HUES64 (cell line): ENCODE measurements around the gene SOX13.
"Not testable (repeated sequence)": the region's sequence is repeated elsewhere in the genome, so short reads cannot be mapped to it uniquely, and the experiment has no call there.

ENCODE experiments used
- H3K27ac ChIP-seq: 2 replicates; pipeline ENCODE4 v1.7.0; 2013; ENCODE audit warnings: low read depth, low read length, inconsistent platforms
- H3K27me3 ChIP-seq: 2 replicates; pipeline ENCODE4 v1.6.1; 2013; ENCODE audit warnings: mild to moderate bottlenecking, low read length; ENCODE audit not compliant: insufficient read depth
- H3K36me3 ChIP-seq: 2 replicates; pipeline ENCODE4 v1.6.1; 2013; ENCODE audit warnings: mild to moderate bottlenecking, low read length; ENCODE audit not compliant: insufficient read depth
- H3K4me1 ChIP-seq: 2 replicates; pipeline ENCODE4 v1.6.1; 2013; ENCODE audit warnings: mild to moderate bottlenecking, low read length, moderate library complexity; ENCODE audit not compliant: insufficient read depth
- H3K4me3 ChIP-seq: 2 replicates; pipeline ENCODE4 v1.5.1; 2013; ENCODE audit warnings: mild to moderate bottlenecking, low read length, moderate library complexity
- H3K9ac ChIP-seq: 2 replicates; pipeline ENCODE4 v1.6.1; 2013; ENCODE audit warnings: mild to moderate bottlenecking, low read depth, low read length
- H3K9me3 ChIP-seq: 2 replicates; pipeline ENCODE4 v1.6.1; 2013; ENCODE audit warnings: low read depth, low read length; ENCODE audit not compliant: insufficient read depth
- WGBS: fragments of 150-250, 120-280 bp; methylation state at CpG from one replicate; pipeline ENCODE4 v1.1.7; 2013; ENCODE audit warnings: missing lambda C conversion rate; 5-methylcytosine and 5-hydroxymethylcytosine counted together

SOX13 gene

DNA sequence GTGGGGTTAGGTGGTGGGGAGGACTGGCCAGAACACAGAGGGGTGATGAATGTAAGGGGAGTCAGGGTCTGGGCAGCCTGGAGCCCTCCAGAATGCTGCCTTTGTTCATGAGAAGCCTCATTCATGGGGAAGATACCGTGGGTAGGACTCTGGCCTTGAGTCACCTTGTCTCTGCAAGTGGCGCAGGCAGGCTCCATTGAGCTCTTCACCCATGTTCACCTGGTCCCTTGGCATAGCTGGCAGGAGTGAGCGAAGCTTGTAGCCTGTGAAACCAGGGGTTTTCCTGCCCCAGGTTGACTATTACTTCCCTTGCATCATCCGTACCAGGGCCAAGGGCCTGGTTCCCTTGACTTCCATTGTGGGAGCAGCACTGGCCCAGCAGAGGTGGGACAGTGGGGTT lies 25.8 kb downstream of the SOX13 start:
- Histone ChIP-seq H3K4me3 (no peak overlapping the region), H3K36me3 (no peaks in the 10 kb centered on the region), H3K9ac (no peak overlapping the region), H3K4me1 (peaks cover 51% of the 10 kb centered on the region), H3K27ac (no peak overlapping the region), H3K9me3 (no peaks in the 10 kb centered on the region), H3K27me3 (no peaks in the 10 kb centered on the region)
- WGBS = 95% methylated on average over 4 of the region's 4 CpGs

DNA sequence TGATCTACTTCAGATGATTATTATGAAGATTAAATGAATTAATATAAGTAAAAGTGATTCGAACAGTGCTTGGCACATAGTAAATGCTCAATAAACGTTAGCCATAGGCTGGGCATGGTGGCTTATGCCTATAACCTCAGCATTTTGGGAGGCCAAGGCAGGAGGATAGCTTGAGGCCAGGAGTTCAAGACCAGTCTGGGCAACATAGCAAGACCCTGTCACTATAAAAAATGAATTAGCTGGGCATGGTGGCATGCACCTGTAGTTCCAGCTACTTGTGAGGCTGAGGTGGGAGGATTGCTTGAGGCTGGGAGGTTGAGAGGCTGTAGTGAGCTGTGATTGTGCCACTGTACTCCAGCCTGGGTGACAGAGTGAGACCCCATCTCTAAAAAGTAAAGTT lies 26.8 kb downstream of the SOX13 start:
- H3K36me3 ChIP-seq = not testable (repeated sequence)

DNA sequence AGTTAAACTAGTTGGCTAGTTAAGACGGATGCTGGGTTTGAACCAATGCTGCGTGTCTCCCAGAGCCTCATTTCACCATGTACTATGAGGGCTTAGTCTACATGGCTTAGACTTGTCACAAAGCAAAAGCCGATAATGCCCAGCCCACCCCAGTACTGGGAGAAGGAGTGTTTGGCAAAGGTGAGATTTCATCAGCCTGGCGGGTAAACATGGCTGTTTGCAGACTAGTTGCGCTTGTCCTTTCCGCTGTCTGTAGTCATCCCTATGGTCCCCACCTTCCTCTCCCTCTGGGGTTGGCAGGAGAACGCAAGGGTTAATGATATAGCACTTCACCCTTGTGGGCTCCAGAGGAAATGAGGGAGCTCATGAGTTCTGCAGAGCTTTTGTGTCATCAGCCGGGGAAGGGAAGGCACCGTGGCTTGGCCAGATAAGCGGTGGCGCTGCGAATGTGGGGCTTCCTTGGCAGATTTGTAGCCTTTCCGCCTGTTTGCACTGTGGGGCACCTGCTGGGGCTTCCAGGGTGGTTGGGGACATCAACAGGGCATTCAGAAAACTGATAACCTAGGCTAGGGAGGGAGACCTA lies 29.2 kb downstream of the SOX13 start:
- Histone ChIP-seq H3K36me3 (no peaks in the 10 kb centered on the region), H3K4me1 (peaks cover 38% of the 10 kb centered on the region)

More for the DNA sequence above, 26.8 kb downstream of the SOX13 start:
- H3K27ac ChIP-seq, H3K9me3 ChIP-seq, H3K9ac ChIP-seq, H3K4me3 ChIP-seq, H3K27me3 ChIP-seq: not testable (repeated sequence)
- WGBS = 93% methylated on average over 2 of the region's 2 CpGs
- H3K4me1 ChIP-seq = peaks cover 46% of the 10 kb centered on the region

DNA sequence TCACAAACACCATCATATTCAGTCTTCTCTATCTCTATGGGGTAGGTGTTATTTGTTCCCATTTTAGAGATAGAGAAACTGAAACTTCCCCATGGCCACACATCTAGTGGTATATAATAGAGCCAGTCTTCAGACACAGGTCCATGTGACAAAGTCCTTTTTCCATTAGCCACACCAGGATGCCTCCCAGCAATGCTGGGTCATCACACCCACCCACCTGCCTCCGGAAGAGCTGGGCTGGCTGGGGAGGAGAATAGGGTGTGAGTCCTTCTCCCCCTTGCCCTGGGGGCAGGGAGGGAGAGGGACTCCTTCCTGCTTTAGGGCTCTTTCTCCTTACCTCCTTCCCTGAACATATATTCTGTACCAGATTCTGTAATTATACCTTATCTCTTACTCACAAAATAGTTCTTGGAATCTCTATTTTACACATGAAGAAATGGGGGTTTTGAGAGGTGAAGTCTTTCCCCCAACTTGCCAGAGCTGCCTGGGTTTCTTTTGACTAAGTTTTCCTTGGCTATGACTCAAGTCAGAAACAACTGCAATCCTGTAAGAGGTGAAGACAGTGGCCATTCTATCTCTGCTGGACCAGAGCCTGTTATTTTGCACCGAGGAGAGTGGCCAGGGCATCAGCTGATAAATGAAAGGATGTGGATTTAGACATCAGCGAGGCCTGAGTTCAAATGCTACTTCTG lies 30.0 kb downstream of the SOX13 start:
- no peak overlapping the region for H3K9ac ChIP-seq
- no peak overlapping the region for H3K4me3 ChIP-seq
- H3K9me3 ChIP-seq = no peaks in the 10 kb centered on the region
- no peaks in the 10 kb centered on the region for H3K27me3 ChIP-seq
- H3K27ac ChIP-seq = peak overlapping the region; percentile 51; the same call in 1 of the 2 replicates
- no peaks in the 10 kb centered on the region for H3K36me3 ChIP-seq
- 47% methylated on average over 2 of the region's 3 CpGs for WGBS
- H3K4me1 ChIP-seq = peaks cover 45% of the 10 kb centered on the region

More for the DNA sequence above, 29.2 kb downstream of the SOX13 start:
- H3K27me3 ChIP-seq = no peaks in the 10 kb centered on the region
- peak overlapping the region; percentile 28; the same call in 1 of the 2 replicates for H3K27ac ChIP-seq
- no peak overlapping the region for H3K4me3 ChIP-seq
- WGBS = 77% methylated on average over 13 of the region's 13 CpGs
- no peaks in the 10 kb centered on the region for H3K9me3 ChIP-seq
- no peak overlapping the region for H3K9ac ChIP-seq

DNA sequence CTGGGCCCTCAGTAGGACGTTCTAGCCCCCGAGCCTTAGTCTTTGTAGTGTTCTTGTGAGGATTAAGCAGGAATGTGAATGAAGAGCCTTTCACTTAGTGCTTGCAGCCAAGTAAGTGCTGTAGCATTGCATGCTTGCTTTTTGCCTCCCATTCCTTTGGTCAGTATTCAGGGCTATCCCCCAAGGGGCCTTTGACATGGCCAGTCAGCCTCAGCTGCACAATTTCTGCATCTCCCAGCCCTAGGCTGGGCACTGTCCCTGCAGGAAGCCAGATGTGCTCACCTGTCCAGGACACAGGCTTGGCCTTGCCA lies 30.5 kb downstream of the SOX13 start:
- peaks cover 50% of the 10 kb centered on the region for H3K4me1 ChIP-seq
- H3K4me3 ChIP-seq = no peak overlapping the region
- H3K9me3 ChIP-seq = no peaks in the 10 kb centered on the region
- H3K27me3 ChIP-seq = no peaks in the 10 kb centered on the region
- H3K9ac ChIP-seq = no peak overlapping the region
- WGBS = 24% methylated on average over 2 of the region's 2 CpGs
- H3K27ac ChIP-seq = peak overlapping the region; percentile 47; the same call in 1 of the 2 replicates
- no peaks in the 10 kb centered on the region for H3K36me3 ChIP-seq

DNA sequence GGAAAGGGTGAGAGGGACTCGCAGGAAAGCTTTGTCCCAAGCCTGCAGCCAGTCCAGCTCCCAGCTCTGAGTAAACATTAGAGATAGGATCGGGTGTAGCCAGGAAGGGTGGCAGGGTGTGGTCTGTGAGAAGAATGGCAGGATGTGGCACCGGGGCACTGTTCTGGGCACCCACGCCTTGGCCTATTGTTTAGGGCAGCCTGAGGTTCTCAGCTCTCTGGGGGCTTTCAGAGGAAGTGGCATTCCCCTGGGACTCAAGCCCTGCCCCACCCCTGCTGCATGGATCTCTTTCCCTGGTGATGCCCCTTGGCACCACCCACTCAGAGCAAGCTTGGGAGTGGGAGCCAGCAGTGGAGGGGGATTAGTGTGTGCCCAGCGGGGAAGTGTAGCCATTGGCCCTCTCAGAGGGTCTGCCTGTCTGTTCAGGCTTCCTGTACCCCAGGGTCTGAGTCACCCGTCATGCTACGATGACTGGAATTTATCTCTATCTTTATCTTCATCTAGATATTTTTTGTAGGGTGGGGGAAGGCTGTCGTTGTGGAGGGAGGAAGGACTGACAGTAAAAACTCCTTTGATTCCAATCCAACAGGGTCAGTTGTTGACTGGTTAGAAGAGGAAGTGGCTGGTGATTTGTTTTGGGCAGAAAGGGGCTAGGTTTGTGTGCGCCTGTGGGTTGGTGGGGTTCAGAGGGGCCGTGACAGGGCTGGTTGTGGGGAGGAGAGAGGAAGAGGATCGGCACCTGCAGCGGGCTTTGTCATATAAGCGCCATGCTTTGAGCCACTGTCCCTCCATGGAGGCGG lies 31.6 kb downstream of the SOX13 start:
- Histone ChIP-seq H3K9ac (no peak overlapping the region), H3K4me3 (no peak overlapping the region), H3K27me3 (no peaks in the 10 kb centered on the region), H3K9me3 (no peaks in the 10 kb centered on the region), H3K4me1 (peaks cover 58% of the 10 kb centered on the region), H3K27ac (no peak overlapping the region), H3K36me3 (no peaks in the 10 kb centered on the region)
- WGBS = 88% methylated on average over 14 of the region's 14 CpGs

DNA sequence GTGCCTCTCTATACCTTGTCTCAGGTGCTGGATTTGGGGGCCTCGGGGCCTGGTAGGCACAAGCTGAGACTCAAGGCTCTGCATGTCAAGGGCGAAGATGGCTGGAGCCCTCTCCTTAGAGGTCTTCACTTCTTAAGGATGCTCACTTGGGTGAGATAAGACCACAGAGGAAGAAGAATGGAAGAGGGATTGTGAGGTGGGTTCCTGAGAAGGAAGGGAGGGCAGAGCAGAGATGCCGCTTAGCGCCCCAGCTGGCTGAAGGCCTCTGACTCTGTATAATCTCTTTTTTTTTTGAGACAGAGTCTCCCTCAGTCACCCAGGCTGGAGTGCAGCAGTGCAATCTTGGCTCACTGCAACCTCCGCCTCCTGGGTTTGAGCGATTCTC lies 32.2 kb downstream of the SOX13 start:
- H3K9me3 ChIP-seq = no peaks in the 10 kb centered on the region
- no peak overlapping the region for H3K27ac ChIP-seq
- peaks cover 59% of the 10 kb centered on the region for H3K4me1 ChIP-seq
- H3K4me3 ChIP-seq = no peak overlapping the region
- H3K27me3 ChIP-seq = no peaks in the 10 kb centered on the region
- H3K9ac ChIP-seq = no peak overlapping the region
- H3K36me3 ChIP-seq = no peaks in the 10 kb centered on the region
- WGBS = 87% methylated on average over 6 of the region's 6 CpGs

DNA sequence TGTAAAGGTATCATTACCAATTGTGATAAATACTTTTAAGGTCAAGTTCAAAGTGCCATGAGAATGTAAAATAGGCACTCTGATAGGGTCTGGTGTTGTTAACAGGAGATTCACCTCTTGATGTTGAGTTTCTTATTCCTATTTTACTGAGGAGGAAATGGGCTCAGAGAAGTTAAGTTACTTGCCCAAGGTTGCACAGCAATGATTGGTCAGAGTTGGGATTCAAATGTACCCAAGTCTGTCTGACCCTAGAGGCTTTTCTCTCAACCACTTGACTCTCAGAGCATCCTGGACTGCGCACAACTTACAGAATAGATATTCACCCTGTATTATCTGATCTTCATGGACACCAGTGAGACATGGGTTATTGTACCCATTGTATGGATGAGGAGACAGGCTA lies 33.9 kb downstream of the SOX13 start:
- Histone ChIP-seq H3K4me3 (no peak overlapping the region), H3K27ac (no peak overlapping the region), H3K36me3 (no peaks in the 10 kb centered on the region), H3K9me3 (no peaks in the 10 kb centered on the region), H3K4me1 (peaks cover 69% of the 10 kb centered on the region), H3K27me3 (no peaks in the 10 kb centered on the region), H3K9ac (no peak overlapping the region)
- 100% methylated on average over 1 of the region's 1 CpG for WGBS

DNA sequence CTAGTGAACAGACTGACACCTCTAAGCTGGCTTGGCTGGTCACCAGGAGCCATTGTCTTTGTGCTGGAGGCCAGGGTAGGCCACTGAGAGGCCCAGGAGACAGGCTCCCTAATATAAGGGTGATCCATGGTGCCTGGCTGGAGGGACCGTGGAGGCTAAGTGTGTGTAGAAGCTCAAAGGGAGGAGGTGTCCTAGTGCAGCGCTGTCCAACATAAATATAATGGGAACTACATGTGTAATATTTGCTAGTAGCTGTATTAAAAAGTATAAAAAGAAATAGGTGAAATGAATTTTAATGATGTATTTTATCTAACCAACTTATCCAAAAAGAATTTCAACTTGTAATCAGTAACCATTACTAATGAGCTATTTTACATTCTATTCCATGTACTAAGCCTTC lies 35.0 kb downstream of the SOX13 start:
- peak overlapping the region; percentile 30; the same call in 1 of the 2 replicates for H3K4me3 ChIP-seq
- WGBS = 75% methylated on average over 2 of the region's 2 CpGs
- peaks cover 59% of the 10 kb centered on the region for H3K4me1 ChIP-seq
- peak overlapping the region; percentile 90; the same call in 1 of the 2 replicates for H3K27ac ChIP-seq
- H3K36me3 ChIP-seq = no peaks in the 10 kb centered on the region
- no peaks in the 10 kb centered on the region for H3K9me3 ChIP-seq
- H3K9ac ChIP-seq = peak overlapping the region; percentile 46; the same call in 1 of the 2 replicates
- H3K27me3 ChIP-seq = no peaks in the 10 kb centered on the region

DNA sequence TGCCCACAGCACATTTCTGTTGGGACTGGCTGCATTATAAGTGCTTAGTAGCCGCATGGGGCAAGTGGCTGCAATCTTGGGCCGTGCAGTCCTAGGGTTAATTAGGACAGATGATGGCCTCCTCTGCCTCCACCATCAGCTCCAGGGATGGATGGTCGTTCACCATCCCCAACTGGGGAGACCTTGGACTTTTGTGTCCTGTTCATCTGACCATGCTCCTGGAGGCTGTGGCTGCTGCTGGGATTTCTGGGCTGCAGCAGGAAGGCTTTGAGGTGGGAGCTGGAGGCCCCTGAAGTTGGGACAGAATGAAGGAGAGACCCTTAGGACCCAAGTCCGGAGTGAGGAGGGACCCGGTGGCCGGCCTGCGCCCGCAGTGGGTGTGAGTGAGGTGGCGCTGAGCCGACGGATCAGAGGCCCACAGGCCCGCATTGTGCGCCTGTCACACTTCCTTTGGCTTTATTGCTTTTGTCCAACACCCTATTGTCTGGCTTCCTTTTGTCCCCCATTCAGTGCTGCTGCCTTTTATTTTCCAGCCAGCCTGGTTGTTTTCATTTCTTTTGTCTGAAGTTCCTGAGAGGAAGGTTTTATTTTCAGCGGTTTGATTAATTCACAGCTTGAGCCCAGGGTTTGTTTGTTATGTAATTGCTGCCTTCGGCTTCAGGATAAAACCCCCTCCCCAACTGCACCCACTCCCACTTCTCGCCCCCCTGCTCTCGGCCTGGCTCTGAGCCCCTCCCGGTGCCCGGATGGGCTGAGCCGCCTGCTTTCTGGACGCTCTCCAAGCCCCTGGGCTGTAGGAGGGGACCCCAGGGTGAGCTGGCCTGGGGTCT lies 35.6 kb downstream of the SOX13 start:
- Histone ChIP-seq H3K4me3 (peak overlapping the region; percentile 30), H3K36me3 (no peaks in the 10 kb centered on the region), H3K9me3 (no peaks in the 10 kb centered on the region), H3K27ac (peak overlapping the region; percentile 90), H3K9ac (peak overlapping the region; percentile 46), H3K4me1 (peaks cover 57% of the 10 kb centered on the region), H3K27me3 (no peaks in the 10 kb centered on the region)
- 10% methylated on average over 19 of the region's 21 CpGs for WGBS
